NCI-H510A treated with DMSO at 0.1 percent for 48 hours (cell line): Measurements from ENCODE around the gene ADAM23.

Source experiments
- DNase-seq: peaks from one replicate; lab custom pipeline; 2025; lab: John Stamatoyannopoulos, UW

Gene ADAM23

GRCh38 chr2:206642075-206643025 is 199.0 kb downstream of the ADAM23 start, which contains the start of gene FAM237A:
FAM237A (plus strand) TSS chr2:206642487; CDS start chr2:206644237, 1,750 bp downstream.
- DNase-seq, result no peak

- no peak for DNase-seq
Measured at GRCh38 chr2:206647985-206648384, 204.7 kb downstream of the ADAM23 start.

GRCh38 chr2:206657087-206657486 is 213.8 kb downstream of the ADAM23 start:
- no peak for DNase-seq

GRCh38 chr2:206665251-206665650 is 221.9 kb downstream of the ADAM23 start:
- DNase-seq, result no peak
